Measurements from ENCODE around the gene CABLES1.
"Not testable (repeated sequence)": the region's sequence is repeated elsewhere in the genome, so short reads cannot be mapped to it uniquely, and the experiment has no call there.

The CABLES1 gene

GRCh38 chr18:23134780-23135549, at the start of gene CABLES1:
TSS of gene CABLES1 (plus strand) at chr18:23135485. CDS start at chr18:23135763, 278 bp downstream.
- peak; percentile 29 for FAIRE-seq
- TF ChIP-seq CTCF (IDR thresholded peaks at IDR 0.05; ENCODE audit: insufficient read depth, missing control alignments): no peak
- DNase-seq (ENCODE audit: insufficient read length, low spot score): peak; percentile 86

GRCh38 chr18:23087352-23087751, 47.9 kb upstream of the CABLES1 start:
- no peak for TF ChIP-seq CTCF (IDR thresholded peaks at IDR 0.05; ENCODE audit: insufficient read depth, missing control alignments)
- FAIRE-seq (no peak), DNase-seq (ENCODE audit: insufficient read length, low spot score) (no peak)

GRCh38 chr18:23088310-23088709, 47.0 kb upstream of the CABLES1 start:
- no peak for FAIRE-seq
- no peak for DNase-seq (ENCODE audit: insufficient read length, low spot score)
- no peak for TF ChIP-seq CTCF (IDR thresholded peaks at IDR 0.05; ENCODE audit: insufficient read depth, missing control alignments)

- not testable (repeated sequence) for FAIRE-seq; DNase-seq (ENCODE audit: insufficient read length, low spot score)
Observed at GRCh38 chr18:23091017-23091993, 44.0 kb upstream of the CABLES1 start.

- no peak for FAIRE-seq
- TF ChIP-seq CTCF (IDR thresholded peaks at IDR 0.05; ENCODE audit: insufficient read depth, missing control alignments): no peak
Observed at GRCh38 chr18:23092121-23092520, 43.2 kb upstream of the CABLES1 start.

GRCh38 chr18:23093130-23093529, 42.2 kb upstream of the CABLES1 start:
- FAIRE-seq; DNase-seq (ENCODE audit: insufficient read length, low spot score): not testable (repeated sequence)

More at GRCh38 chr18:23092121-23092520, 43.2 kb upstream of the CABLES1 start:
- no peak for DNase-seq (ENCODE audit: insufficient read length, low spot score)

GRCh38 chr18:23093772-23094171, 41.5 kb upstream of the CABLES1 start:
- DNase-seq (ENCODE audit: insufficient read length, low spot score) (no peak), FAIRE-seq (no peak)
- no peak for TF ChIP-seq CTCF (IDR thresholded peaks at IDR 0.05; ENCODE audit: insufficient read depth, missing control alignments)
